ENCODE measurements around the gene XYLT2. TPM values are rescaled to one million over a fixed set of nuclear protein-coding genes. Genes with fewer than 3 reads are reported as not detected.
A peak's percentile ranks its signal among the peaks of the same experiment; 100 is the strongest.

Gene XYLT2
- total and polyA plus RNA-seq, 2 of the 13 experiments (the other 11 are each of a cell fraction or from before 2014, with no cell fraction given): 17.0 to 22.1 TPM

- TF ChIP-seq ZNF580 (CRISPR knock-in tag; IDR thresholded peaks at IDR 0.05; ENCODE audit: borderline replicate concordance, low read depth): peak; percentile 98
- TF ChIP-seq FLYWCH1 (CRISPR knock-in tag; IDR thresholded peaks at IDR 0.05): peak; percentile 68; the same call in 1 of the 2 replicates
- peak; percentile 93 for TF ChIP-seq ZBTB38 (CRISPR knock-in tag; IDR thresholded peaks at IDR 0.05)
- peak; percentile 61 for TF ChIP-seq HNRNPLL (IDR thresholded peaks at IDR 0.05; ENCODE audit: low read depth, low read length, poor library complexity, severe bottlenecking)
- no peak for TF ChIP-seq ZNF644 (CRISPR knock-in tag; IDR thresholded peaks at IDR 0.05; ENCODE audit: low read depth)
- TF ChIP-seq RFX5 (IDR thresholded peaks at IDR 0.05; ENCODE audit: low read depth, low read length): peak; percentile 66; the same call in 1 of the 2 replicates
- no peak for TF ChIP-seq MTA3 (CRISPR knock-in tag; IDR thresholded peaks at IDR 0.05)
- peak; percentile 71 for TF ChIP-seq SP4 (CRISPR knock-in tag; IDR thresholded peaks at IDR 0.05)
- peak; percentile 80; the same call in 1 of the 2 replicates for TF ChIP-seq ZNF546 (CRISPR knock-in tag; conservative IDR thresholded peaks at IDR 0.05)
- no peak; the same call in 1 of the 2 replicates for TF ChIP-seq ZNF101 (CRISPR knock-in tag; IDR thresholded peaks at IDR 0.05; ENCODE audit: borderline replicate concordance, low read depth)
- TF ChIP-seq KDM5A (IDR thresholded peaks at IDR 0.05; ENCODE audit: borderline replicate concordance, low read length): peak; percentile 97
- TF ChIP-seq ZBTB46 (CRISPR knock-in tag; IDR thresholded peaks at IDR 0.05; ENCODE audit: borderline replicate concordance): peak; percentile 49; the same call in 1 of the 2 replicates
- peak; percentile 93 for TF ChIP-seq KLF6 (CRISPR knock-in tag; IDR thresholded peaks at IDR 0.05)
- TF ChIP-seq NCOA1 (CRISPR knock-in tag; IDR thresholded peaks at IDR 0.05): peak; percentile 72; the same call in 1 of the 2 replicates
- no peak for TF ChIP-seq MAFG (CRISPR knock-in tag; IDR thresholded peaks at IDR 0.05)
- peak; percentile 91 for TF ChIP-seq ZFP36L1 (CRISPR knock-in tag; IDR thresholded peaks at IDR 0.05)
- no peak for TF ChIP-seq ZNF740 (CRISPR knock-in tag; IDR thresholded peaks at IDR 0.05)
- TF ChIP-seq MLXIP (CRISPR knock-in tag; IDR thresholded peaks at IDR 0.05; ENCODE audit: borderline replicate concordance): 0 out of 2 replicates have a peak, but pooled peaks have one; percentile 50
- TF ChIP-seq ZNF235 (CRISPR knock-in tag; IDR thresholded peaks at IDR 0.05; ENCODE audit: borderline replicate concordance): peak; percentile 92; the same call in 1 of the 2 replicates
- peak; percentile 70 for TF ChIP-seq ELF3 (CRISPR knock-in tag; IDR thresholded peaks at IDR 0.05)
- TF ChIP-seq ZNF768 (CRISPR knock-in tag; IDR thresholded peaks at IDR 0.05): peak; percentile 48; the same call in 1 of the 2 replicates
- TF ChIP-seq CCDC6 (CRISPR knock-in tag; IDR thresholded peaks at IDR 0.05): peak; percentile 97; the same call in 1 of the 2 replicates
- no peak for TF ChIP-seq NFYB (CRISPR knock-in tag; IDR thresholded peaks at IDR 0.05)
- no peak for TF ChIP-seq ZNF121 (CRISPR knock-in tag; IDR thresholded peaks at IDR 0.05)
- TF ChIP-seq KDM1A (CRISPR knock-in tag; IDR thresholded peaks at IDR 0.05): no peak
- no peak for TF ChIP-seq PAWR (CRISPR knock-in tag; IDR thresholded peaks at IDR 0.05; ENCODE audit: borderline replicate concordance)
Measured at GRCh38 chr17:50372758-50373556, 27.0 kb downstream of the XYLT2 start, which contains the start of the genes EME1 and MRPL27 (continued).

Data from HepG2 (cell line).